GM21619 (cell line): ENCODE results near the gene SMIM43.
"Not testable (repeated sequence)": the region's sequence is repeated elsewhere in the genome, so short reads cannot be mapped to it uniquely, and the experiment has no call there.

Source experiments
- ATAC-seq: cut with Tn5 transposase; IDR thresholded peaks from one replicate; pipeline ENCODE4 v1.9.1; 2021; ENCODE audit not compliant: unreplicated experiment

Gene SMIM43

DNA sequence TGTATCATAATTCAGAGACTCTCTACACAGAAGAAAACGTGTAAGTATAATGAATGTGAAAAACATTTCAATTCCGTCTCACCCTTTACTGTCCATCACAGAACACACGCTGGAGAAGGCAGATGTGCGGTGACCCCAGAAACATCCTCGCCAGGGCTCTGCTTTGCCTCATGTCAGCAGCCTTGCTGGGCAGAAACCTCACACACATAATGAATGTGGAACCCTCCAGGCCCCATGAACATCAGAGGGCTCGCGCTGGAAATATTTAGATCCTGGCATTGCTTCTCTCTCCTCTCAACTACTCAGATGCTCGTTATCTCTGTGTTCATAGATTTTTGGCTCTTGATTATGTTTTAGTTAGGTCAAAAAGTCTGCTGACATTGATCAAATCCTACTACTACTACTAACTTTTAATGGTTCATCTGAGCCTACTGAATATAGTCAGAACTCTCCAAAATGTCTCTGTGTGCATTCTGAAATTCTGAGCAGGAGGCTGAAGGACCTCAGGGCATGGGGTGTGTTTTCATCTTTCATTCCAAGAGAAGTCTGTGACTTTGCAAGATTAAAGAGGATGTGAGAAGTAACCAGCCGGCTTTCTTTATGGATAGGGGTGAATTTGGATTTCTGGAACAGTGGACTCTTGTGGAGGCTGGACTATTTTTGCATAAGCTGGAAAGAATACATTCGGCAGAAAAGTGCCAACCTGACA lies 27.0 kb downstream of the SMIM43 start:
- ATAC-seq: no peak

DNA sequence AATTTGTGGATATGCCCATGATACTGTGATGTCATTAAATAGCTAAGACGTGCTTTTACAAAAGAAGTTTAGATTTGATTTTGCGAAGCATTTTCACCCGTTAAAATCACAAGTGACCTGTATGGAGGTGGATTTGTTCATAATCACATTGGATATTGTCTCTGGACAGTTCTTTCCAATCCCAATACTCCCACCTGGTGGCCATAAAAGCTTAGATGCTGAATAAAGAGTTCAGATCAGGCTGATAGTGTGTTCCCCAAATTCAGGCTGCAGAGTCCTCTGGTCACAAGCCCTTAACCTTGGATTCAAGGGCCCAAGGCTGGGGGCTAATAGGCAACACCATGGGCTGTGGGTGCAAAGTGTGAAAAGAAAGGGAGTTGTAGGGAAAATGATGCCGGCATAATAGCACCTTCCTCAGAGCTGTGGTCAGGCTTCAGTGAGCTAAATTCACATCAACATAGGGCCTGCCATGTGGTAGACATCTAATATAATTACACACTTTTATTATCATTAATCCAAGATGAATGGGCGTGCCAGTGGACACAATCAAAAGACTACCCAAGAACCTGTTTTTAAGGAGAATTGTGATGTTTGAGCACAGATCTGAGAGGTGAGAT lies 28.1 kb downstream of the SMIM43 start:
- ATAC-seq: peak; percentile 51

- no peak for ATAC-seq
Measured at GRCh38 chr4:121734571-121734970, 30.4 kb downstream of the SMIM43 start.

- no peak for ATAC-seq
Measured at GRCh38 chr4:121733942-121734341, 31.0 kb downstream of the SMIM43 start.

DNA sequence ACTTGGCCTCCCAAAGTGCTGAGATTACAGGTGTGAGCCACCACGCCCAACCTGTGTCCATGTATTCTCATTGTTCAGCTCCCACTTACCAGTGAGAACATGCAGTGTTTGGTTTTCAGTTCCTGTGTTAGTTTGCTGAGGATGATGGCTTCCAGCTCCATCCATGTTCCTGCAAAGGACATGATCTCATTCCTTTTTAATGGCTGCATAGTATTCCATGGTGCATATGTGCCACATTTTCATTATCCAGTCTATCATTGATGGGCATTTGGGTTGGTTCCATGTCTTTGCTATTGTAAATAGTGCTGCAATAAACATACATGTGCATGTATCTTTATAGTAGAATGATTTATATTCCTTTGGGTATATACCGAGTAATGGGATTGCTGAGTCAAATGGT lies 35.2 kb downstream of the SMIM43 start:
- not testable (repeated sequence) for ATAC-seq

DNA sequence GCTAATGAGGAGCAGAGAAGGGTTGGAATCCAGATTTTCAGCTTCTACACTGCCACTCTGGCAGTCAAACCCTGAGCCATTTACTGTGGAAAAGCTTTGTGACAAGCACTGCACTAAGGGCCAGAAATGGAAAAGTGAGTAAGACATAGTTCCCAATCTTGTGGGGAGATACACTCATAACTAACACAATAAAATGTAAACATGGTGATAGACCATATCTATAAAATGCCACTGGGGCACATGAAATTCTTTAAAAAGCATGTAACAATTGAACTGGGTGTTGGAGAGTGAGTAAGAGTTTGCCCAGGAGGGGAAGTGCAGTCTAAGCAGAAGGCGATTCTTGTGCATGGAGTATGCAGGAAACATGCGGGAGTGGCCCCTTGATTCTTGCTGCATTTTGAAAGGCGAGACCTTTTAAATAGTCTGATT lies 36.2 kb downstream of the SMIM43 start:
- ATAC-seq: no peak

DNA sequence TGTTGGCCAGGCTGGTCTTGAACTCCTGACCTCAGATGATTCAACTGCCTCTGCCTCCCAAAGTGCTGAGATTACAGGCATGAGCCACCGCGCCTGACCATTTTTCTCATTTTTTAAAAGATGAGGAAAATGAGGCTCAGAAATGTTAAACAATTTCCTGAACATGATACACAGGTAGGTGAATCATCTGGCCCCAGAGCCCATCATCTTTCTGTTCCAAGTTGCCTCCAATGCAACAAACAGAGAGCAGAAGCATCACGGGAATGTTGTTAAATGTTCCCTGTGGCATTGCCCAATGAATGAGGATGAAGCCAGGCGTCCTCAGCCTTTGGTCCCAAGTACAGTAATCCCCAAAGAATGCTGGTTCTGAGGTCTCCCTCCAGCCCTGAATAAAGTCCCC lies 36.9 kb downstream of the SMIM43 start:
- no peak for ATAC-seq

- ATAC-seq: peak; percentile 97
Measured at GRCh38 chr4:121726642-121727268, 38.2 kb downstream of the SMIM43 start.

GRCh38 chr4:121724671-121725070 lies 40.3 kb downstream of the SMIM43 start:
- no peak for ATAC-seq

DNA sequence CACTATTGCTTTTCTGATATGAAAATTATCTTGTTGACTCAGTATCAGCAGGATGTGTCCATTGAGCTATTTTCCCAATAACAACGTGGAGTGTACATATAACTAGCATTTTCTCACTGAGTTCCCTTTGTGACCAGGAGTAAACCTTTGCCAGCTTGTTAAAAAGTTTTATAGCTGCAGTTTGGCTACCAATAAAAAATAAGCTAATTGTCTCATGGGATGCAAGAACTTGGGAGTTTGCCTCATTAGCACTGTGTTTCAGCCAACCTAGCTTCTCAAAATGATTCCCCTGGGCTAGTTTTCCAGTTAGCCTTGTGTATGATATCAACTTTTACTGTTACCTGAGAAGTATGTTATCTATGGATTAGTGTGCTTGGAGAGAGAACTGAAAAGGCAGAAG lies 43.3 kb downstream of the SMIM43 start:
- ATAC-seq: no peak

GRCh38 chr4:121720109-121720508 lies 44.9 kb downstream of the SMIM43 start:
- no peak for ATAC-seq

- no peak for ATAC-seq
Measured at GRCh38 chr4:121717680-121718237, 47.2 kb downstream of the SMIM43 start.

GRCh38 chr4:121714548-121714947 lies 50.4 kb downstream of the SMIM43 start:
- ATAC-seq: no peak

DNA sequence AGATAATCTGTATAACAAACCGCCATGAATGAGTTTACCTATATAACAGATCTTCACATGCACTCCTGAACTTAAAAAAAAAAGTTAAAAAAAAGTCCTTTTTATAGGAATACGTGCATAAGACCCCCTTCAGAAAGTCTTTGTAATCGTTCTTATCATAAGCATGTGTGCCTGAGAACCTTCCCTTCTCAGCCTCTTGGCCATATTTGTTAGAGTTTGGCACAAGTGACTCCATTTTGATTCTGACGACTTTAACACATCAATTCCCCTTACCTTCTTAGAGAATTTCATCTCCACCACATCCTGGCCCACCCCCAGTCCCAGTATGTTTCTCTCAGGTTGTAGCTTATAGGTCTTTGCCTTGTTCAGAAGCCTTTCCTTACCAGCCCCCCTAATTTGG lies 52.2 kb downstream of the SMIM43 start:
- ATAC-seq: no peak

DNA sequence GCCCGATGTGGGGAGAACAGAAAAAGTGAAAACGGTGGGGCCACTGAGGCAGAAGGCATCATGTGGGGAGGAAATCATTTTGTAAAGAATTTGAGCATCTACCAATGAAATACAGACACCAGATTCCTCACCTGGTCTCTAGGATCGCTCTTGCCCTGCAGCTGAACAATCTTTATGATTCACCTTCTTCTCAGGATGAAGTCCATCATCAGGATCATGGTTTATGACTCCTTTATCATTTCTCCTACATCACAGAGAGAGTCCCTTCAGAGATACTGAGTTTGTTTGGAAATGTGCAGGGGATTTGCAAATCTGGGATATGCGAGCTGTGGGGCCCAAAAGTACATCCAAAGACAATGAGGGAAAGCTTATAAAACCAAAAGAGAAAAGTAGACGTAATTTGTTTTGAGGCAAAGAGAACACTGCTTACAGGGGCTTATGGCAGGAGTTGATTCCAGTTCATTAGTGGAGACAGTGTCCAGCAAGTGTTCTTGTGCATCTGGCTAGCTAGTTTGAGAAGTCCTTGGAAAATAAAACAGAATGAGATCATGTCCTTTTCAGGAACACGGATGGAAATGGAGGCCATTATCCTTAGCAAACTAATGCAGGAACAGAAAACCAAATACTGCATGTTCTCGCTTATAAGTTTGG lies 52.8 kb downstream of the SMIM43 start:
- ATAC-seq: peak; percentile 1

- ATAC-seq: peak; percentile 92
Measured at GRCh38 chr4:121711263-121712000, 53.5 kb downstream of the SMIM43 start.

DNA sequence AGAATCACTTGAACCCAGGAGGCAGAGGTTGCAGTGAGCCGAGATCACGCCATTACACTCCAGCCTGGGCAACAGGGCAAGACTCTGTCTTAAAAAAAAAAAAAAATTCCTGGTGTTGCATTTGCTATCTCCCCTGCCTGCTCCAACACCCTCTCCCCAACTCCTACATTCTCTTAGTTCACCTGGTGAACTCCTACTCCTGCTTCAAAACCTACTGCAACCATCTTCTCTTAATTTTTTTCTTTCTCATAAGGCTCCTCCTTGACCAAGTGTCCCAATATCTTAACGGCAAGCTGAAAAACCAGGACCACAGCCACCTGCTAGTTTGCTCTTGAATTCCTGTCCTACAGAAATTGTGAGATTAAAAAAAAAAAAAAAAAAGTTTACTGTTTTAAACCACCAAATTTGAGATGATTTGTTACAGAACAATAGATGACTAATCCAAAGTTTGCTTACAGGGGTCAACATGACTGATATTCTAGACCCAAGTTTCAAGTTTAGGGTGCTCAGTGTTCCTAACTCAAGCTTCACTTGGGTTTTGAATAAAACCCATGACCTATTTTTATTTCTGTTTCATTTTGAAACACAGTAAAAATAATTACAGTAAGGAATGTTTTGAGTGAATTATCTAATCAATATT lies 55.1 kb downstream of the SMIM43 start:
- ATAC-seq: peak; percentile 25
